ENCODE measurements around the gene SH3RF3.

SH3RF3 gene

DNA sequence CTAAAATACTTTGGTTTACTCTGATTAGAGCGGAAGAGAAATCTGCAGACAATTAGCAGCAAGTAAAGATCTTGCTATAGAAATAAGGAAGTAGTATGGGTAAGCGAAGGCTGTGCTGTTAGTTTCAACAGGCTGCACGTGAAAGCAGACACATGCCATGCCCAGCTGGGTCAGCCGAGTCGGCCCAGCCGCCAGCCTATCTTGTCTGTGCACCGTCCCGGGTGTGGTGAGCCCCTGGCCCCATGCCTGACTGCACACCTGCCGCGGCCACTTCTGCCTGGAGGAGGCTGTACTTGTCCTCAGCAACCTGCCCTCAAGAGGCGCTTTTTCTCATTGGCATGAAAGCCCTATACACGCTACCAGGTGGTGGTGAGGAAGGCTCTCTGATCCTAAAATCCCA lies 299.3 kb downstream of the SH3RF3 start:
- no peak for DNase-seq

GRCh38 chr2:109428841-109429566 lies 300.0 kb downstream of the SH3RF3 start:
- no peak for DNase-seq

- DNase-seq = no peak
Measured at GRCh38 chr2:109429567-109430328, 300.7 kb downstream of the SH3RF3 start.

DNA sequence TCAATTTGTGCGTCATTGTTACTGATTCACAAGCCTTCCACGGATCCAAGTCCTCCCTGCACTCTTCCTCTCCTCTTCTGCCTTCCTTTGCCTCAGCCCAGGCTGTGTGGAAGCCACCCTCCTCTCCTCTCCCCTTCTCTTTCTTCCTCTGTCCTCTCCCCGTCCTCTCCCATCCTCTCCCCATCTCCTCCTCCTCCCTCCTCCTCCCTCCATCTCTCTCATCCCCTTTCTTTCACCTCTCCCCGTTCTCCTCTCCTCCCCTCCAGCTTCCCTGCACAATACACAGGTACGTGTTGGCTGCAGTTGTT lies 301.3 kb downstream of the SH3RF3 start:
- no peak for DNase-seq

GRCh38 chr2:109432421-109432820 lies 303.4 kb downstream of the SH3RF3 start:
- no peak for DNase-seq

DNA sequence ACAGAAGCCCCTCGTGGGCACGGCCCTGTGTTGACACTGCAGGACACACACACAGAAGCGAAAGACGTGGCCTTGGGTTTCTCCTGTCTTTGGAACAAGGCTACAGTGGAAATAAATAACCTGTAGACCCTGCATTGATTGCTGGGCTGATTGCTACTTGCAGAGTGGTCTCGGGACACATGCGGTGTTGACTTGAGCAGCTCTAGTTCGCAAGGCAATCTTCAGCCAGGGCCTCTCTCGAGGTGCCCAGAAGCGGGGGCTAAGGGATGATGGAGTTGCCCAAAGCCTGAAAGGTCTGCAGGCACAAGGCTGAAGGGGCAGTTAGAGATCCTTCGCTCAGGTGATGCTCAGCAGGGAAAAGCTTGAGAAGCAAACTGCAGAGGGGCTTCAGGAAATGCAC lies 304.5 kb downstream of the SH3RF3 start:
- DNase-seq = no peak

- DNase-seq = no peak
Measured at GRCh38 chr2:109433926-109434325, 304.9 kb downstream of the SH3RF3 start.

DNA sequence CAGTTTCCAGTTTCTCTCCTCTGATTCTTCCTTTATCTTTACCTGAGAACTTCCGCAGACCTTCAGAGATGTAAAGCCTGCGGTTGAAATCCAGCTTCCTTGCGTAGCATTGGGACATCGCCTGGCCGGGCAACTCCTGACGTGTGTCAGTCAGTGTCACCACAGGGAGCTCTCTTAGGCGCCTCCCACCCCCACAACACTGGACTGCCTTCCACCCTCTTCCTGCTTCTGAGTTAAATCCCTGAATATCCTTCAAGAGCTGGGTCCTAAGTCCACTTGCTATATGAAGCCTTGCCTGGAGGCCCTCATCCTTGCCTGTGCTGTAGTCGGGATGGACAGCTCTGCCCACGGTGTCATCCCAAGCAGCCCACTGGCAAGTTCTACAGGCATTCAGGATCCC lies 305.3 kb downstream of the SH3RF3 start:
- DNase-seq = no peak

DNA sequence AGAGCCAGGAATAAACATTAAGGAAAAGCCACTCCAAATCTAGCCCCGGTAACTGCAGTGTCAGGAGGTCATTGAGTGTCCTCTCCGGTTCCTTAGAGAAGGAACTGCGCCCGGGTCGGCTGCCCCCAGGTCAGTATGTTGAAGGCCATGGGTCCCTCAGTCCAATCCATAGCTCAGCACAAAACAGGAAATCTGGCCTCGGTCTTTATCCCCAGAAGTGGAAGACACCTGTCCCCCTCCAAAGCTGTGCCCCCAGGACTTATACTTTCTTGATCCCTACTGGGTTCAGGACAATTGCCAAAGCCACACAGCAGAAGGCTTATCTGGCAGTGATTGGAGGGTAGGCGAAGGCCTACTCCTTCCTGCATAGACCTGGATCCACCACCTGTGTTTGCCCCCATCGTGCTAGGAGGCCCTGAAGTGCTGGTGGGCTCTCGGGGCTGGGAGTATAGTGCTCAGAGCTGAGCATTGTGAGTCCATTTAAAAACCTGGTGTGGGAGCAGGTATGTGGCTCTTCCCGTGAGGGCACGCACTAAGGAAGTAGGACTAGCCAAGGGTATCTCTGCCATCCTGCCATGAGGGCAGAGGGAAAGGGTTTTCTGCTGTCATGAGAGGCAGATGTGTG lies 306.2 kb downstream of the SH3RF3 start:
- DNase-seq = no peak

DNA sequence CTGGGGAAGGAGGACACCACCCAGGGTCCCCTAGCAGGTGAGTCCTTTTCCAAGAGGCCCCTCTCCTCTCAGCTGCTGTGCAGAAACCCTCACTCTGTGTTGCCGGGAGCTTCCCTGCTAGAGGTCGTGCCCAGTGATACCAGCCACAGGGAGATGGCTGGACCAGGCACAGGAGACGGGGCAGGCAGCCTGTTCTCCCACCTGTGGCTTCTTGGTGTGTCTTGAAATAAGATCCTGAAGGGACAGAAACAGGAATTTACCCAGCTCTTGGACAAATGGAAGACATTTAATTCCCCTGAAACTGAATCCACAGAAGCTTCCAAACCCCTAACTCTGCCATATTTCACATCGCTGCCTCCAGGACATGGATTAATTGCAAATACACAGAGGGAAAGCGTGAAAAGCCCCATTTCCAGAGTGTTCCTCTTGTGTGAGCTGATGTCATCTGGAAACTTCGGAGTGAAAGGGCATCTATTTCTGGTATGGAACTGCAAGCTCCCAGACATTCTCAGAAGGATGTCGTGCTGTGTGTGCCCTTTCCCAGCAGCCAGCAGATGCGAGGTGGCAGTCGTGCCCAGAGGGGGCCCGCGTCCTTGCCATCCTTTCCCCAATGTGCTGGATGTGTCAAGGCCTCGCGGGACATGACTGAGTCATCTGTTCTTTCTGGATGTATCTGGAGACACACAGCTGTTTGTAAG lies 307.0 kb downstream of the SH3RF3 start:
- DNase-seq = no peak

GRCh38 chr2:109436610-109437225 lies 307.7 kb downstream of the SH3RF3 start:
- no peak for DNase-seq

DNA sequence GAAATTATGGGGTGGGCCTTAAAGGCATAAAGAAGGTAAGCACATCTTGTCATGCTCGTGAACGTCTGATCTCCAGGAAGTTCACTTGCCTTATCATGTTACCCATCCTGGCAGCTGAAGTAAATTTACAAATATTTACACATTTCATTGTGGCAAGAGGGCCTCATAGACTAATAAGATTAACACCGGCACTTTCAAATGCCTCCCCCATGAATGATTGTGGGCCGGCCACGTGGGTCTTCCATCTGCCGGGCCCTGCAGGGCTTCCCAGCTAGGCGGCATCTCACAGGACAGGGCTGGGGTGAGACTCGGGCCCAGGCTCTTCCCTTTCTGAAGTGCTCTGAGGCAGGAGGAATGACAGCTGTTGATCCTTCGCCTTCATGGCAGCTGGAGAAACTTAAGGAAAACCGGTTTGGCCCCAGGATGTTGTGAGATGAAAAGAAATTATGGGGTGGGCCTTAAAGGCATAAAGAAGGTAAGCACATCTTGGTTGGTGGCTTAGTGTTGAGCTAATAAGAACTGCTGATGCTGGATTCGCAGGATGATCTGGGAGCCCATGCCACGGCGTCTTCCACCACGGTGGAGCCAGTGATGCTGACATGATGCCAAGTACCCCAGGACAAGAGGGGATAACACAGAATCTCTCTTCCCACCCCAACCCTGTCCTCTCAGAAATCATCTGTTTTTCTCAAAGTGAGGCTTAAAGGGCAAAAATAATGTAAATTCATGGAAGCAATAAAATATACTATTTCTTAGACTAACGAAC lies 308.5 kb downstream of the SH3RF3 start:
- DNase-seq = no peak

DNA sequence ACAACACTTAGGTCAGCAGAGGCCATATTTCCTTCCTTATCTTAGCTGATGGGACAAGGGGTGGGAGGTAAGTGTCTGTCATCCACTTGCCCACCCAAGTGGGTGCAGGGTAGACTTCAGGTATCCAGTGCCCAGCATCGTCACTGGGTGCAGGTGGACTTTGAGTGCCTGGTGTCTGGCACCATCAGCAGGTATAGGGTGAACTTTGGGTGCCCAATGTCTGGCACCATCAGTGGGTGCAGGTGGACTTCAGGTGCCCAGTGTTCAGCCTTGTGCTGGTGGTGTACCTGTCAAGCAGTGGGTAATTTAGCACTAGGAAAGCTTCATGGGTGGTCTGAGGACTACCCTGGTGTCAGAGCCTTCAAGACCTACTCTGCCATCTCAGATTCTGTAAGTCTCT lies 309.1 kb downstream of the SH3RF3 start:
- no peak for DNase-seq

DNA sequence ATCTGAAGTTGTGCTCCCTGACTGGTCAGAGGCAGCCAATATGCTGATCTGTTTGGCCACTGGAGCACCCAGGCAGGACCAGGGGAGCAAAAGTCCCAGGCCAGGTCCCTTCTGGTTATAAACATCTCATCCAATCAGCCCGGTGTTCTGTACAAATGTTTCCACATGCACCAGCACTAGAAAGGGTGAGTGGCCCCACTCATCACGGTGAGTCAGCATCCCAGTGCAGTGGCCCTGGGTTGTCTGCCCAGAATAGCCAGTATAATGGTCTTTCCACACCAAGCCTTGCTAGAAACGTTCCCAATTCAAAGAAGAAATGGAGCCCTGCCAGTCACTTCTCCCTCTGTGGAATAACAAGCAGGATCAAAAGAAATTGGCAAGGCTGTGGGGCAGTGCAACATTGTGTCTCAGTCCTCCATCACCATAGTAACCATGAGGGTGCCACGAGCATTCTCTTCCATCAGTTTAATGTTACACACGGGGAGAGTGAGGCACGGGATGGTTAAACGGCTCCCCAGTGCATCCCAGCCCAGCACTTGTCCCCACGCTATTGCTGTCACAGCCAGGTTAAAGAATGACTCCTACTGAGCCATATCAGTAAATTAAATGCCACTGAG lies 309.9 kb downstream of the SH3RF3 start:
- no peak for DNase-seq

GRCh38 chr2:109439390-109439786 lies 310.4 kb downstream of the SH3RF3 start:
- no peak for DNase-seq

GRCh38 chr2:109439986-109440385 lies 311.0 kb downstream of the SH3RF3 start:
- no peak for DNase-seq

DNA sequence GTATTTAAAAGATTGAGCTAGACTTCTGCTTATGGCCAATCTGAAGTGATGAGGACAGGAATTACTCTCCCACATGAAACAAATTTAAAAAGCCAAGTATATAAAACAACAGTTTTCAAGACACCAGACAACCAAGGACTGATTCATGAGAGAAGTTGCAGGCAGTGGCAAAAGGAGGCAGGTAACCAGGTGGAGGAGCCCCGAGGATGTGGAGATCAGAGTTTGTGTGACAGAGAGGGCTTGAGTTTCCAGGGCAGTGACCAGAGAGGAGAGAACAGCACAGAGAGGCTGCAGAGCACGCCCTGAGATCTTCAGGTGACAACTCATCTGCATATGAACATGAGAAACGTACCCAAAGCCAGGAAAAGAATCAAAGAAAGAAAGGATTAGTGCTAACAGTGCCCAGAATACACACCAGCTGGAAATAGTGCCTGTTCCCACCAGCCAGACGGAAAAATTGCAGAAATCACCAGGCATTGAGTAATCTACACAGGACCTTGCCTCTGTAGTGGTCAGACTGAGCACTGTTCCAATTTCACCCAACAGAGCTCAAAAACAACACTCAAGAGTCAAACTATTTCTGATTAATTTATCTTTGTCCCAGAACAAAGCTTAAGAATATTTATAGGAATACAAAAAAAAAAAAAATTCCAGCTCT lies 311.6 kb downstream of the SH3RF3 start:
- DNase-seq = no peak

GRCh38 chr2:109442715-109443319 lies 313.8 kb downstream of the SH3RF3 start:
- no peak for DNase-seq

- no peak for DNase-seq
Measured at GRCh38 chr2:109444916-109445315, 315.9 kb downstream of the SH3RF3 start.

DNA sequence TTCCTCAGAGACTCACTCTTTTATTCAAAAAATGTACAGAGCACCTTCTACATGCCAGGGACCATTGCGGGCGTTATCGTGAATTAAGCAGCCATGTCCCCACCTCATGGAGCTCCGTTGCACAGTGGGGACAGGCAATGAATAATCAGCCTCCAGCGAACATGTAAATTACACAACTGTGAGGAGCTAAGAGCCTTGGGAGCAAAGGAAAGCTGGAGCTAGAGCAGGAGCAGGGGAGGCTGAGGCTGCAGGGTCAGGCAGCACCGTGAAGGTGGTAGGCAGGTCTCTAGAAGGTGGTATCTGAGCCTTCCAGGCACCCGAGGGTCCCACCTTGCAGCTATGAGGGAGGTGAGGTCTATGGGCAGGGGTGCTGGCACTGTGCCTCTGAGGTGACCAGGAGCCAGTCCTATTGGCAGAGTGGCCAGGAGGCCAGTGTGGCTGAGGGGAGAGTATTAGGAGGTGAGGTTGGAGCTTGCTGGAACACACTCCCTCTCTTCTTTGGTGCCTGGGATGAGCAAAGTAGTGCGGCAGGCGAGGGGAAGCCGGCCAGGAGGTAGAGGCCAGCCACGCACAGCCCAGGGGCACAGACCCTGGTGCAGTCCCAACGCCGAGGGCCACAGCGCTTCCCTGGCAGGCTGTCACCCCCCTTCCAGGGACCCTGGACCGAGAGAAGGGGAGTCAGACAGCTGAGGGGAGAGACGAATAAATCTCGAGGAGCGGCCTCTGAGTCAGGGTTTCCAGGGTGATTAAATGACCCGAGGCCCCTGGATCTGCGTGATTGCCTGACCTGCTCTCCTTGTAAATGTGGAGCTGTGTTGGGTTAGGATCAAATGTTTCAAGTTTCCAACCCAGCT lies 317.5 kb downstream of the SH3RF3 start:
- DNase-seq = no peak

Measured in SW 1271 (cell line).